NCI-H2029 (cell line): ENCODE results near the gene ANAPC1.
"Not testable (repeated sequence)": the region's sequence is repeated elsewhere in the genome, so short reads cannot be mapped to it uniquely, and the experiment has no call there.

Experiments
- DNase-seq: peaks from one replicate; lab custom pipeline; 2025; lab: John Stamatoyannopoulos, UW

Gene ANAPC1

DNA sequence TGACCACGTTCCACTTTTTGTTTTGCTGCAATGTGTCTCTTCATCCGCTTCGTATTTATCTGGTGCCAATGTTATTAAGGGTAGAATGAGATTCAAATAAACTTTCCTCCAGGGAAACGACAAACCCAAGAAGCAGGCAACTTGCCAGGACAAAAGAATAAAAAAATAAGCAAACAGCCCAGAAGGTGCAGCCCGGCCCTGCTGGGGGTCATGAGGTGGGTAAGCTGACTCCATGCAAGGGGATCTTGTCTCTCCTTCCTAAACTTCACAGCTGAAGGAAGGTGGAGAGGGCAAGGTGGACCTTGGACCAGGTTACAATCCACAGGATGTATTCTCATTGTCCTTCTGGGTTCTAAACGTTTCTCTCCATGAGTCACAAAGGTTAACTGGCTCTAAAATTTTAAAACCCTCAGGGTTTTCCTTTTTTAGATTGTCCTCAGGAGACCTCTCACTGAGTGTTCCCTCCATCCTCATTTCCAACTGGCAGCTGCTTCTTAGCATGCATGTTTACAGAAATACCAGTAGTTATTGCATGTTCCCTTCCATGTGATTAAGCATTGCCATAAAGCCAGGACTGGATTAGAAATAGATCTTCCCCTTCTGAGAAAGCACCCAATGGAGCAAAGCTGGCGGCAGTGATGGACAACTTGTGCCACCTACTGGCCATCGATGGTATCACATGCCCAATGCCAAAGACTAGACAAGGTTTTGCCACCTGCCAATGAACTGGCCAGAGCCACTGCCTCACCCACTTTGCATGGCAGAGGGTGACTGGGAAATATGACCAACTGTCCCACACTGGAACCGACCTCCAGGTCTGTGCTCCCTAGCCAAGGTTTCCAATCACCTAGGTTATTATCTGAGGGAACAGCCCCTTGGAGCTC, 147.9 kb downstream of the ANAPC1 start:
- not testable (repeated sequence) for DNase-seq

GRCh38 chr2:111735420-111735819, 148.6 kb downstream of the ANAPC1 start:
- not testable (repeated sequence) for DNase-seq

DNA sequence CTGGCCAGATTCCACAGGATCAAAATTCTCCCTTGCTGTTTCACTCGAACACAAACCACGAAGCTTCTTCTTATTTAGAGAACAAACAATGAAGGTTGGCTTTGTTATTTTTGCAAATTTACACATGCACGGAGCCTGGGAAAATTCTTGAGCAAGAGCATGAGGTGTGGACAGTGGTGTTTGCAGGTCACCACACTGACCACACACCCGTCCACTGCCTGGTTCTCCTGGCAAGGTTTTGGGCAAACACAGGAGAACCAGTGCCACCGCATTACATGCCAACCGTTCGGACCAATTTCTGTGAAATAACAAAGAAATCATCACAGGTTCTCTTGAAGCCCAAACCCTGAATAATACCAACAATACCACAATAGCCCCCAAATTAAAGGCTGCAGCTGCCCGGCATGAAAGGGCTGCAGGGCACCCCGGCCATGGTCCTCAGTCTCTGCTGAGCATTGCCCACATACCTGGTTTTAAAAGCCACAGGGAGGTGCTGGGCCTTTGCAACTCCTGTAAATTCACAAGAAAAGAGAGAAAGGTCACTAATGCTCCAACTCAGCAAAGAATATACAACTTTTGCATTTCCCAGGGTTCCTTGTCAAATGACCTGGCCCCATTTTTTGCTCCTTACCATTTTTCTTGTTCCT, 154.1 kb downstream of the ANAPC1 start:
- DNase-seq = not testable (repeated sequence)

GRCh38 chr2:111727611-111728110, 156.3 kb downstream of the ANAPC1 start:
- not testable (repeated sequence) for DNase-seq

- not testable (repeated sequence) for DNase-seq
These were observed 158.3 kb downstream of the ANAPC1 start for GRCh38 chr2:111725742-111726141.

- DNase-seq = not testable (repeated sequence)
These were observed 164.4 kb downstream of the ANAPC1 start for GRCh38 chr2:111719610-111720009.
